LNCAP (cell line): ENCODE results near the gene RPS19.

Experiments
- TF ChIP-seq, protein P1 (sequence below): fragments of 450-650 bp; IDR thresholded peaks from 2 replicates; pipeline ENCODE4 v1.5.1; 2017; ENCODE audit warnings: mild to moderate bottlenecking

The RPS19 gene

DNA sequence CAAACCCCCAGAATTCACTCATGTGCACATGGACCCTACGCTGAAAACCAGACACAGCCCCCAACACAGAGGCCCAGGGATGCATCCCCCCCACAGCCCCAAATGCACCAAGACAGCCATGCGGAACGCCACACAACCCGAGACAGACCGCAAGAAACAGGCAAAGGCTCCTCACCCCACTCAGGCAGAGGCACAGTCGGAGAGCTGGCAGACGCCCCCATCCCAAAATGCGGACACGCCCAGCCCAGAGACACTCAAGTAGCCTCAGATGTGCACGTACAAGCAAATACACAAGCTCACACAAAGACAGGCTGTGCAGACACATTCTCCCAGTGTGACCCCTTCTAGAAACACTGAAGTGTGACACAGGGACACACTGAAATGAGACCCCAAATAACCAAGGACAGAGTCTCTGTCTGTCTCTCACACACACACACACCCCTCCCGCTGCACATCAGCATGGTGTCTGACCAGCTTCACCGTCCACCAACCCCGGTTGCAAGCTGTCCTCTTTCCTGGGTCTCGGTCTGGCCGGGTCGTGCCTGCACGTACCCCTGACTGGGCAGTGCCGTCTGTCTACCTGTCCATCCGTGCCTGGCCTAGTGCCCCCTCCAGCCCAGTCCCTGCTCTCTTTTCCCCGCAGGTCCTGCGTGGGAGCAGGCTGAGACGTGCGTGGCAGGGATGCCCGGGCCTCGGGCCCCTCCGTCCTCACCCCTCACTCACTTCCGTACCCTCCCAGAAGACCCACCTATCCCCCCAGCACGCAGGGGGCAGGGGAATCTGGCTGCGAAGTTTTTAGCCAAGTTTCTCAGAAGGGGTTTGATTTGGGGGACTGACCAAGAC lies 52.1 kb downstream of the RPS19 start:
- TF ChIP-seq, protein P1, sequence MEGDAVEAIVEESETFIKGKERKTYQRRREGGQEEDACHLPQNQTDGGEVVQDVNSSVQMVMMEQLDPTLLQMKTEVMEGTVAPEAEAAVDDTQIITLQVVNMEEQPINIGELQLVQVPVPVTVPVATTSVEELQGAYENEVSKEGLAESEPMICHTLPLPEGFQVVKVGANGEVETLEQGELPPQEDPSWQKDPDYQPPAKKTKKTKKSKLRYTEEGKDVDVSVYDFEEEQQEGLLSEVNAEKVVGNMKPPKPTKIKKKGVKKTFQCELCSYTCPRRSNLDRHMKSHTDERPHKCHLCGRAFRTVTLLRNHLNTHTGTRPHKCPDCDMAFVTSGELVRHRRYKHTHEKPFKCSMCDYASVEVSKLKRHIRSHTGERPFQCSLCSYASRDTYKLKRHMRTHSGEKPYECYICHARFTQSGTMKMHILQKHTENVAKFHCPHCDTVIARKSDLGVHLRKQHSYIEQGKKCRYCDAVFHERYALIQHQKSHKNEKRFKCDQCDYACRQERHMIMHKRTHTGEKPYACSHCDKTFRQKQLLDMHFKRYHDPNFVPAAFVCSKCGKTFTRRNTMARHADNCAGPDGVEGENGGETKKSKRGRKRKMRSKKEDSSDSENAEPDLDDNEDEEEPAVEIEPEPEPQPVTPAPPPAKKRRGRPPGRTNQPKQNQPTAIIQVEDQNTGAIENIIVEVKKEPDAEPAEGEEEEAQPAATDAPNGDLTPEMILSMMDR, result no peak

DNA sequence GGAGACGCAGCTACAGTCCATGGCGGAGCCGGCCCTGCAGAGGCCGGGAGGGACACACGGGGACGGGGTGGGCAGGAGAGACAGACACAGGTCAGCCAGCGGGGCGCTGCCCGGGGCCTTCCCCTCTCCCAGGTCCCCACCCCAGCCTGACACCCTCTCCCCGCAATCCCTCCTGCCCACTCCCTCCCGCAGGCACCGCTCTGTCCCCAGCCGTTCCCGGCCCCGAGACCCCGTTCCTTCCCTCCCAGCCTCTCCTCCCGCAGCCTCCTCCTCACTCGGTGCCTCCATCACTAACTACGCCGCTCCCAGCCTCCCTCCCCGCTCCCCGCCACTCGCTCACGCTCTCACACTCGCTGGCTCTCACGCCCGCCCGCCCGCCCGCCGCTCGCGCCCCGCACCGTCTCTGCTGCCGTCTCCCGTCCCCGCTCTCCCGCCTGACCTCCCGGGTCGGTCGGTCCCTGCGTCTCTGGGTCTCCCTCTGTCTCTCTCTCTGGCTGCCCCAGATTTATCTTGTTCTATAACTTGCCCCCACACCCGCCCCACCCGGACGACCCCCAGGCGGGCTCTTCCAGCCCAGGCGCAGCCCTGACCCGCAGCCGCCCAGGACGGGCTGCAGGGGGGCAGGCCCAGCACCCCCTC lies 53.0 kb downstream of the RPS19 start:
- TF ChIP-seq, protein P1, result no peak

DNA sequence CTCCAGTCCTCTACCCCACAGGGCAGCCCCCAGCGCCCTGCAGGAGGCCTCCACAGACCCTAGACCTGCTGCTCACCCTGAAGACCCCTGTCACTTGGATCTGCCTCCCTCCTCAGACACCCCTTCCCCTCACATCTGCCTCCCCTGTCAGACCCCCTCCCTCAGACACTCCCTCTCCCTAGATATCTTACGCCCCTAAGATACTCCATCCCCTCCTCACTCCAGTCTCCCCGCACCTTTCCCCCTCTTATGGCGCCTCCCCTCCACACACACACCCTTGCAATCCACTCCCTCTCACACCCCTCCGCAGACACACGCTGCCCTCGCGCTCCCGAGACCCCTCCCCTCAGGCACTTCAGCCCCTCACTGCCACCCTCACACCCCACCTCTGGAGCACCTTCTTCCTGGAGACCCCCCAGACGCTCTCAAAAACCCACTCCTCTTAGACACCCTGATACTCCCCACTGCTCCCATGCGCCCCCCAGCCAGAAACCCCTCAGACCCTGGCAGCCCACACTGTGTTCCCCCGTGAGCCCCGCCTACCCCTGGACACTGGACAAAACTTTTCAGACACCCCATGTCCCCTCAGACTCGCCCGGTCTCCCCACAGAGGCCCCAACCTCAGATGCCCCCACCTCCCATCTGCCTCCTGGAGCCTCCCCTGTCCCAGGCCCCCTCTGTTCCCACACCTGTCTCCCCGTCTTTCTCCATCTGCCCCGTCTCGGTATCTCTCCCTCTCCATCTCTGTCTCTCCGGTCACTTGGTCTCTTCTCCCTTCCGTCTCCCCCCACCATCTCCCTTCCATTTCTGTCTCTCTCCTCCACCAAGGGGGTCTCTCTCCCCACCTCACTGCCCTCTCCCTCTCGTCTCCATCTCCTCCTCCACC lies 53.7 kb downstream of the RPS19 start:
- TF ChIP-seq, protein P1, result no peak

DNA sequence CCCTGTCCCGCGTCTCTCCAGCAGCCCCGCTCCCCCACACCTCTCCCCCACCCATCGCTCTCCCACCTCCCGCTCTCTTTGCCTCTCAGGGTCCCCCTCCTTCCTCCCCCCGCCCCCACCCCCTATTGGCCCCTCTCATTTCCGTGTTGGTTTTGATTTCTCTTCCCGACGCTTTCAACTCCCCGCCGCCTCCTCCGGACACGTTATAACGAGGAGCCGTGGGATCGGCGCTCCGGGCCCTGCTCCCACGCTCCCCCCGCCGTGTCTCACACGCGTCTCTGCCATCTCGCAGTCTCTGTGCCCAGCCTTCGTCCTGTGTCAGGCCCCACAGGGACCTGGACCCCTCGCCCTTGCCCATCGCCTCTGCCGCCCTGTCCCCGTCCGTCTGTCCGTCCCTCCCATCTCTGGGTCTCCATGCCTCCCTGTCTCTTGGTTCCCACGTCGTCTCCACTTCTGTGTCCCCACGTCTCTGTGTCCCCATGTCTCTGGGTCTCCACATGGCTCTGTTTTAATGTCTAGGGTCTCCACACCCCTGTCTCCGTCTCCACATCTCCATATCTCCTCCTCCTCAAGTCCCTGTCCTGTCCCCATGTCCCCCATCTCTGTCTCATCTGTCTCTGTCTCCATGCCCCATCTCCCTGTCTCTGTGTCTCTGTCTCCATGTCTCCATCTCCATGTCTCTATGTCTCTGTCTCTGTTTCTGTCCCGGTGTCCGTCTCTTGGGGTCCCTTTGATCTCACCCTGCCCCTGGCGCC lies 55.1 kb downstream of the RPS19 start:
- TF ChIP-seq, protein P1, result no peak

DNA sequence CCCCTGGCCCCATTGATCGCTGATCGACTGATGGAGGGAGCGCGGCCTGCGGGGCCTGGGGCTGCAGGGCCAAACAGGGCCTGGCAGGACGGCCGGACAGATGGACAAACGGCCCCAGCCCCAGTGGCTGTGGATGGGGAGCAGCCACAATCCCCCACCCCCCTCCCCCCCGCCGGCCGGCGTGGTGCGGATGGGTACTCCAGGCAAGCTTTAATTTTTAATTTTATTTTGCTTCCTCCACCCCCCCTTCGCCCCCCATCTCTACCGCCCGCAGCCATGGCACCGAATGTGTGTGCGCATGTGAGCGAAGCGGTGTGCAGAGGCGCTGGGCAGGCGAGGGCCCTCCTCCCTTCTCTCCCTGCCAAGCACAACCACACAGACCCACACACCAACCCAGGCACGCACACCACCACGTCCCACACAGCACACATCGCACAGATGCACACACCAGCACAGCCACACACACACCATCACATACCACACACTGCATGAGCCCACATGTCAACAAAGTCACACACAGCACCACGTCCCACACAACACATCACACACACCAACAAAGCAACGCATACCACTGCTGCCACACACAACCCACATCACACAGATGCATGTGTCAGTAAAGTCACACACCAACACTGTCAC lies 55.8 kb downstream of the RPS19 start:
- TF ChIP-seq, protein P1, result no peak

DNA sequence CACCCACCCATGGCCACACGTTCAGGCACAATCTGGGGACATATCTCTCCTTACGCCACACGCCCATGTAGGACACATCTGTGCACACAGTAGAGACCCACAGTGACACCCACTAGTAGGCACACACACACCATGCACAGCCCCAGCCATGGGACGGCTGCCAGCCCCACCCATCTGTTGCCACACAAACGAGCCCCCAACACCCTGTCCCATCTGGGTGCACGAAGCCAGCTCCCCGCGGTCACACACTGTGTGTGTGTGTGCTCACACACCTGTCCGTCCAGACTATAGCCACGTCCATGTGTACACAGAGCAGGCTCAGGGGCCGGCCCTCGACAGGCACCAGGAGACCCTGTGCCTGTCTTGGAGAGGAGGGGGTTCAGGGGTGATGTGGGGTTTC lies 57.6 kb downstream of the RPS19 start:
- TF ChIP-seq, protein P1, result no peak
